Upper lobe of left lung (tissue), 6 donors: Measurements from ENCODE around the gene TAMALIN. TPM values are rescaled to one million over a fixed set of nuclear protein-coding genes. Genes with fewer than 3 reads are reported as not detected.

Experiments
- ATAC-seq, 2 donors: fragments of 200-7000 bp; cut with Tn5 transposase; one replicate each; pipeline ENCODE4 v1.9.1; 2022; ENCODE audit warnings: mild to moderate bottlenecking in 2 of 2, moderate library complexity in 2 of 2; ENCODE audit not compliant: low FRiP score in 2 of 2
- DNase-seq, 2 donors: peaks; one replicate each; pipeline ENCODE4 v3.0.0-alpha.2; 2019 to 2020
- H3K27ac ChIP-seq, 4 donors: fragments of 200-600 bp; sonication (generic); one replicate each; pipeline ENCODE4 v1.5.1; 2016 to 2019
- H3K27me3 ChIP-seq, 4 donors: fragments of 200-600 bp; sonication (generic); one replicate each; pipeline ENCODE4 v1.5.1; 2017 to 2019
- H3K36me3 ChIP-seq, 4 donors: fragments of 200-600 bp; sonication (generic); one replicate each; pipeline ENCODE4 v1.5.1; 2016 to 2019
- H3K4me1 ChIP-seq, 4 donors: fragments of 200-600 bp; sonication (generic); one replicate each; pipeline ENCODE4 v1.5.1; 2018 to 2019
- H3K4me3 ChIP-seq, 4 donors: fragments of 200-600 bp; sonication (generic); one replicate each; pipeline ENCODE4 v1.5.1; 2017 to 2019; ENCODE audit warnings: mild to moderate bottlenecking in 2 of 4, moderate library complexity in 1 of 4
- H3K9me3 ChIP-seq, 4 donors: fragments of 200-600 bp; sonication (generic); one replicate each; pipeline ENCODE4 v1.5.1; 2018 to 2019
- CTCF ChIP-seq, 6 experiments: fragments of 450-650 bp in 4 of 6; fragments of 200-600 bp in 2 of 6; sonication (generic) in 2 of 6; IDR thresholded peaks; one replicate each; pipeline ENCODE4 v1.5.1; 2016 to 2019; ENCODE audit warnings: antibody characterized with exemption in 6 of 6
- EP300 ChIP-seq, 4 donors: sonication (generic); formaldehyde crosslinking; IDR thresholded peaks; one replicate each; pipeline ENCODE4 v1.5.1; 2017; ENCODE audit warnings: antibody characterized with exemption in 4 of 4, control low read depth in 2 of 4
- POLR2A ChIP-seq, 4 donors: fragments of 450-650 bp; IDR thresholded peaks; one replicate each; pipeline ENCODE4 v1.5.1; 2016 to 2017; ENCODE audit warnings: antibody characterized with exemption in 4 of 4, mild to moderate bottlenecking in 2 of 4
- POLR2AphosphoS5 ChIP-seq, 2 donors: sonication (generic); formaldehyde crosslinking; IDR thresholded peaks; one replicate each; pipeline ENCODE4 v1.5.1; 2017; ENCODE audit warnings: antibody characterized with exemption in 2 of 2
- WGBS, 2 donors: methylation state at CpG; one replicate each; pipeline ENCODE4 v1.1.5; 2017 to 2018; 5-methylcytosine and 5-hydroxymethylcytosine counted together
- small RNA-seq, 4 donors: library from RNA; depleted of rRNA; stranded (forward); fragments of <200 nt; gene quantifications; one replicate each; pipeline ENCODE3, GENCODE V24; 2016
- total RNA-seq, 6 donors: library from RNA; depleted of rRNA in 4 of 6; stranded (reverse); fragments of >200 nt in 4 of 6; gene quantifications; one replicate each; pipeline versions ENCODE4 v1.1.0 to v1.2.1, GENCODE V29; 2016 to 2021
- donor health status: DM: no; HTN: no; CAD: no; lungs with moderate emphysema.
- donor health status: DM: no; HTN: yes; CAD: no; lungs with severe emphysema.

The TAMALIN gene
- total RNA-seq, 6 donors from 2014 or later = 52.3 to 170 (median 73.7) TPM

GRCh38 chr12:52062167-52063081 lies 55.7 kb downstream of the TAMALIN start:
- DNase-seq = peak in 1 of 2 donors; percentile 49
- TF ChIP-seq POLR2AphosphoS5 (IDR thresholded peaks at IDR 0.05) (no peak), POLR2A (IDR thresholded peaks at IDR 0.05) (no peak), CTCF (IDR thresholded peaks at IDR 0.05) (no peak), EP300 (IDR thresholded peaks at IDR 0.05) (no peak)
- no peaks in the 10 kb centered on the region for H3K27me3 ChIP-seq
- H3K4me1 ChIP-seq = peaks cover 0 to 8% (median 3%) of the 10 kb centered on the region in 4 donors
- H3K4me3 ChIP-seq = no peak overlapping the region
- 85% methylated on average over 3 of the region's 6 CpGs; no CpG with 5 or more reads in 1 of the 2 donors for WGBS, 2 donors
- H3K9me3 ChIP-seq = no peaks in the 10 kb centered on the region
- peak overlapping the region in 3 of 4 donors; percentile 21 to 53 (median 38) for H3K27ac ChIP-seq
- H3K36me3 ChIP-seq = peaks cover 3 to 26% (median 17%) of the 10 kb centered on the region in 4 donors
- ATAC-seq = peak in 1 of 2 donors; percentile 0

GRCh38 chr12:52063082-52063924 lies 56.6 kb downstream of the TAMALIN start:
- H3K36me3 ChIP-seq = peaks cover 2 to 18% (median 13%) of the 10 kb centered on the region in 4 donors
- H3K27ac ChIP-seq = peak overlapping the region in 3 of 4 donors; percentile 38 to 53 (median 44)
- H3K9me3 ChIP-seq = no peaks in the 10 kb centered on the region
- H3K4me1 ChIP-seq = peaks cover 0 to 7% (median 3%) of the 10 kb centered on the region in 4 donors
- WGBS, 2 donors = 79 to 86% methylated on average over 15 to 19 of the region's 20 CpGs
- DNase-seq (peak in 1 of 2 donors; percentile 82), ATAC-seq (no peak)
- H3K4me3 ChIP-seq = no peak overlapping the region
- TF ChIP-seq POLR2A (IDR thresholded peaks at IDR 0.05) = no peak
- no peak for TF ChIP-seq EP300 (IDR thresholded peaks at IDR 0.05)
- TF ChIP-seq CTCF (IDR thresholded peaks at IDR 0.05) = no peak
- no peak for TF ChIP-seq POLR2AphosphoS5 (IDR thresholded peaks at IDR 0.05)
- no peaks in the 10 kb centered on the region for H3K27me3 ChIP-seq

- WGBS, 2 donors = 75 to 84% methylated on average over 6 to 12 of the region's 12 CpGs
- Histone ChIP-seq H3K9me3 (no peaks in the 10 kb centered on the region), H3K4me1 (peaks cover 3% of the 10 kb centered on the region in 4 donors), H3K36me3 (peaks cover 0 to 9% (median 5%) of the 10 kb centered on the region in 4 donors), H3K4me3 (no peak overlapping the region), H3K27me3 (no peaks in the 10 kb centered on the region), H3K27ac (peak overlapping the region in 1 of 4 donors; percentile 44)
- peak in 1 of 2 donors; percentile 79 for DNase-seq
- ATAC-seq = peak in 1 of 2 donors; percentile 3
- no peak for TF ChIP-seq POLR2A (IDR thresholded peaks at IDR 0.05)
- no peak for TF ChIP-seq CTCF (IDR thresholded peaks at IDR 0.05)
- TF ChIP-seq POLR2AphosphoS5 (IDR thresholded peaks at IDR 0.05) = no peak
- no peak for TF ChIP-seq EP300 (IDR thresholded peaks at IDR 0.05)
These were observed 57.4 kb downstream of the TAMALIN start for GRCh38 chr12:52063981-52064649.

Small RNA genes lying within 50 kb of the gene (small RNA-seq; reads per million reads assigned to genes)
- 0 reads per million in 4 donors for gene RNU6-574P

Other genes with a start within 250 kb of the TAMALIN start
- gene FIGNL2, start 158.2 kb upstream of the TAMALIN start, total RNA-seq = 1 to 10 TPM in 2 of 6 donors, under 1 TPM in 3, not detected in 1; 0.22 to 1.5 (median 0.39) TPM
- not detected for gene ANKRD33, start 118.8 kb upstream of the TAMALIN start, total RNA-seq
- 100 to 1,000 TPM in 4 of 6 donors, 10 to 100 TPM in 2; 62.9 to 265 (median 180) TPM for gene ACVRL1, start 99.4 kb upstream of the TAMALIN start, total RNA-seq
- gene ACVR1B, start 55.2 kb upstream of the TAMALIN start, total RNA-seq = 10 to 100 TPM; 13.0 to 44.9 (median 23.6) TPM
- 100 to 1,000 TPM in 5 of 6 donors, 10 to 100 TPM in 1; 88.3 to 202 (median 156) TPM for gene NR4A1, start 44.5 kb downstream of the TAMALIN start, total RNA-seq
- 10 to 100 TPM; 17.8 to 74.8 (median 35.9) TPM for gene ATG101, start 63.0 kb downstream of the TAMALIN start, total RNA-seq
- 10 to 100 TPM in 4 of 6 donors, 1 to 10 TPM in 2; 4.7 to 25.1 (median 15.4) TPM for gene SMIM41, start 72.8 kb downstream of the TAMALIN start, total RNA-seq
- gene KRT80, start 185.1 kb downstream of the TAMALIN start, total RNA-seq = 10 to 100 TPM in 2 of 6 donors, 1 to 10 TPM in 4; 2.1 to 15.2 (median 6.6) TPM
- gene KRT7, start 226.3 kb downstream of the TAMALIN start, total RNA-seq = 1,000 to 10,000 TPM in 2 of 6 donors, 100 to 1,000 TPM in 4; 247 to 1,279 (median 821) TPM